ENCODE results near the gene BMP3. TPM values are rescaled to one million over a fixed set of nuclear protein-coding genes. Genes with fewer than 3 reads are reported as not detected.

Gene BMP3
- total and polyA plus RNA-seq, 8 donors: 0.02 to 0.09 (median 0.04) TPM; not detected in 3

GRCh38 chr4:81021142-81021944, 9.2 kb upstream of the BMP3 start:
- no peak for DNase-seq
- WGBS, 2 donors: 5 to 6% methylated on average over 5 of the region's 5 CpGs
- peak; percentile 66 for FAIRE-seq
- intact Hi-C loops (cut with DNase I): no loop called here
- Histone ChIP-seq H3K4me1 (peaks cover 6 to 12% (median 7%) of the 10 kb centered on the region in 3 donors), H3K36me3 (no peaks in the 10 kb centered on the region), H3K4me3 (no peak overlapping the region), H3K27me3 (peaks cover 0 to 4% (median 0%) of the 10 kb centered on the region in 4 donors), H3K9me3 (no peaks in the 10 kb centered on the region), H3K27ac (no peak overlapping the region)
- ATAC-seq: peak in 3 of 4 donors; percentile 53 to 66 (median 63)
- TF ChIP-seq CTCF (IDR thresholded peaks at IDR 0.05): no peak

GRCh38 chr4:81021981-81022380, 8.5 kb upstream of the BMP3 start:
- no peak for DNase-seq
- no peak overlapping the region for H3K27ac ChIP-seq
- H3K4me3 ChIP-seq: no peak overlapping the region
- 47 to 67% methylated on average over 1 of the region's 1 CpG for WGBS, 2 donors
- H3K4me1 ChIP-seq: peaks cover 6 to 12% (median 7%) of the 10 kb centered on the region in 3 donors
- peaks cover 0 to 4% (median 0%) of the 10 kb centered on the region in 4 donors for H3K27me3 ChIP-seq
- FAIRE-seq: no peak
- intact Hi-C loops (cut with DNase I): no loop called here
- H3K9me3 ChIP-seq: no peaks in the 10 kb centered on the region
- peak in 1 of 4 donors; percentile 29 for ATAC-seq
- no peaks in the 10 kb centered on the region for H3K36me3 ChIP-seq
- TF ChIP-seq CTCF (IDR thresholded peaks at IDR 0.05): no peak

GRCh38 chr4:81023484-81023883, 7.0 kb upstream of the BMP3 start:
- ATAC-seq: no peak

GRCh38 chr4:81030981-81031791, 678 bp downstream of the BMP3 start:
- no peak for TF ChIP-seq CTCF (IDR thresholded peaks at IDR 0.05)
- ATAC-seq (peak in 3 of 4 donors; percentile 27 to 47 (median 31)), DNase-seq (peak in 3 of 6 donors; percentile 15 to 68 (median 56)), FAIRE-seq (no peak)
- intact Hi-C loops (cut with DNase I): no loop called here
- Histone ChIP-seq H3K4me3 (peak overlapping the region; percentile 6 to 42 (median 16)), H3K27ac (no peak overlapping the region), H3K4me1 (peaks cover 0 to 5% (median 0%) of the 10 kb centered on the region in 3 donors), H3K36me3 (no peaks in the 10 kb centered on the region), H3K27me3 (peaks cover 0 to 34% (median 5%) of the 10 kb centered on the region in 4 donors), H3K9me3 (no peaks in the 10 kb centered on the region)
- WGBS, 2 donors: 1 to 2% methylated on average over 63 to 77 of the region's 77 CpGs

More at GRCh38 chr4:81023484-81023883, 7.0 kb upstream of the BMP3 start:
- H3K27ac ChIP-seq: no peak overlapping the region
- no peaks in the 10 kb centered on the region for H3K36me3 ChIP-seq
- no peak overlapping the region for H3K4me3 ChIP-seq
- TF ChIP-seq CTCF (IDR thresholded peaks at IDR 0.05): no peak
- H3K4me1 ChIP-seq: peaks cover 6 to 12% (median 7%) of the 10 kb centered on the region in 3 donors
- no peak for FAIRE-seq
- DNase-seq: no peak
- intact Hi-C loops (cut with DNase I): no loop called here
- H3K9me3 ChIP-seq: no peaks in the 10 kb centered on the region
- H3K27me3 ChIP-seq: peaks cover 0 to 4% (median 0%) of the 10 kb centered on the region in 4 donors
